Common myeloid progenitor, CD34-positive (primary cell): ENCODE results near the gene TMEM161B. TPM values are rescaled to one million over a fixed set of nuclear protein-coding genes. Genes with fewer than 3 reads are reported as not detected.

Experiments used
- CTCF ChIA-PET: fragments of 350-600 bp; sonication (Branson Sonifier 250); formaldehyde crosslinking; loops from one replicate; lab custom pipeline; 2021; ENCODE audit warnings: antibody characterized with exemption; lab: Charles Lee
- POLR2A ChIA-PET: fragments of 350-600 bp; sonication (Branson Sonifier 250); formaldehyde crosslinking; loops from one replicate; lab custom pipeline; 2021; ENCODE audit warnings: antibody characterized with exemption; lab: Charles Lee
- DNase-seq, 3 donors: peaks; one replicate each; pipeline versions ENCODE4 v3.0.0 to v3.0.0-alpha.2; 2013
- H3K27ac ChIP-seq, 2 experiments: 1 replicate in 1 of 2; 2 replicates in 1 of 2; pipeline ENCODE4 v1.7.0; 2013; ENCODE audit warnings: inconsistent platforms in 2 of 2, low read length in 2 of 2, mild to moderate bottlenecking in 2 of 2, low read depth in 1 of 2, moderate library complexity in 1 of 2; ENCODE audit not compliant: severe bottlenecking in 2 of 2, insufficient read depth in 1 of 2, poor library complexity in 1 of 2
- H3K27me3 ChIP-seq, 5 experiments: replicated peaks in 2 of 5; 1 replicate in 3 of 5; 2 replicates in 2 of 5; pipeline versions ENCODE4 v1.6.1 to v1.7.0; 2013; ENCODE audit warnings: low read length in 4 of 5, mild to moderate bottlenecking in 2 of 5, moderate library complexity in 2 of 5, inconsistent platforms in 1 of 5; ENCODE audit not compliant: insufficient read depth in 5 of 5, control insufficient read depth in 4 of 5
- H3K36me3 ChIP-seq, 4 experiments: 1 replicate in 2 of 4; 2 replicates in 2 of 4; pipeline versions ENCODE4 v1.6.1 to v1.7.0; 2013; ENCODE audit warnings: low read length in 3 of 4, control low read depth in 1 of 4, mild to moderate bottlenecking in 1 of 4; ENCODE audit not compliant: control insufficient read depth in 4 of 4, insufficient read depth in 4 of 4
- H3K4me1 ChIP-seq, 4 experiments: 1 replicate in 3 of 4; 2 replicates in 1 of 4; pipeline versions ENCODE4 v1.6.1 to v1.7.1; 2013; ENCODE audit warnings: low read length in 3 of 4, mild to moderate bottlenecking in 3 of 4, control low read depth in 1 of 4, inconsistent platforms in 1 of 4, moderate library complexity in 1 of 4; ENCODE audit not compliant: control insufficient read depth in 4 of 4, insufficient read depth in 4 of 4; ENCODE audit errors: control extremely low read depth in 1 of 4
- H3K4me3 ChIP-seq, 7 experiments: 1 replicate in 4 of 7; 2 replicates in 3 of 7; pipeline versions ENCODE4 v1.5.1 to v1.7.0; 2013; ENCODE audit warnings: mild to moderate bottlenecking in 7 of 7, low read length in 6 of 7, moderate library complexity in 6 of 7, inconsistent platforms in 2 of 7, low read depth in 2 of 7, control low read depth in 1 of 7; ENCODE audit not compliant: insufficient read depth in 4 of 7, control insufficient read depth in 1 of 7; ENCODE audit errors: extremely low read depth in 1 of 7
- H3K9me3 ChIP-seq, 5 experiments: 1 replicate in 4 of 5; 2 replicates in 1 of 5; pipeline versions ENCODE4 v1.6.1 to v1.7.1; 2013; ENCODE audit warnings: low read length in 4 of 5, mild to moderate bottlenecking in 2 of 5, inconsistent platforms in 1 of 5, low read depth in 1 of 5, moderate library complexity in 1 of 5; ENCODE audit not compliant: control insufficient read depth in 4 of 5, insufficient read depth in 2 of 5; ENCODE audit errors: control extremely low read depth in 1 of 5
- whole genome bisulfite sequencing: methylation state at CpG from one replicate; pipeline ENCODE4 v1.1.5; 2013; ENCODE audit not compliant: insufficient coverage; 5-methylcytosine and 5-hydroxymethylcytosine counted together
- polyA plus RNA-seq: library from polyadenylated mRNA; unstranded; fragments of 120-200 nt; gene quantifications from one replicate; pipeline ENCODE4 v1.2.1, GENCODE V29; 2013

TMEM161B gene
- polyA plus RNA-seq = 21.9 TPM

GRCh38 chr5:88268385-88269184, at the start of gene TMEM161B:
Gene TMEM161B (minus strand): TSS chr5:88268845. CDS start chr5:88268723, 122 bp downstream.
- Histone ChIP-seq H3K4me3 (peak within 1 kb of the TSS; percentile 91 to 100 (median 97)), H3K27me3 (no peaks in the 10 kb centered on the region), H3K4me1 (peaks cover 3 to 18% (median 13%) of the 10 kb centered on the region in 4 experiments), H3K36me3 (peaks cover 8 to 17% (median 10%) of the 10 kb centered on the region in 4 experiments), H3K27ac (peak within 1 kb of the TSS; percentile 72 to 83), H3K9me3 (peaks cover 0 to 17% (median 0%) of the 10 kb centered on the region in 5 experiments)
- CTCF ChIA-PET = no interaction called here
- DNase-seq = peak; percentile 93 to 97 (median 94)
- under 1% methylated on average over 31 of the region's 46 CpGs for WGBS
- POLR2A ChIA-PET = no interaction called here

GRCh38 chr5:88304356-88304755, 35.7 kb upstream of the TMEM161B start:
- H3K27me3 ChIP-seq = peaks cover 0 to 2% (median 0%) of the 10 kb centered on the region in 5 experiments
- H3K27ac ChIP-seq = no peak overlapping the region
- no peaks in the 10 kb centered on the region for H3K4me1 ChIP-seq
- WGBS = 64% methylated on average over 1 of the region's 2 CpGs
- no peak overlapping the region for H3K4me3 ChIP-seq
- H3K9me3 ChIP-seq = peaks cover 0 to 4% (median 0%) of the 10 kb centered on the region in 5 experiments
- no peak for DNase-seq
- ChIA-PET CTCF (no interaction called here), POLR2A (no interaction called here)
- no peaks in the 10 kb centered on the region for H3K36me3 ChIP-seq

GRCh38 chr5:88298425-88298824, 29.8 kb upstream of the TMEM161B start:
- H3K4me3 ChIP-seq = no peak overlapping the region
- H3K4me1 ChIP-seq = no peaks in the 10 kb centered on the region
- H3K27me3 ChIP-seq = peaks cover 0 to 2% (median 0%) of the 10 kb centered on the region in 5 experiments
- no peak for DNase-seq
- H3K9me3 ChIP-seq = peaks cover 0 to 3% (median 0%) of the 10 kb centered on the region in 5 experiments
- CTCF ChIA-PET = no interaction called here
- H3K36me3 ChIP-seq = no peaks in the 10 kb centered on the region
- H3K27ac ChIP-seq = no peak overlapping the region
- POLR2A ChIA-PET = no interaction called here

GRCh38 chr5:88290801-88291200, 22.2 kb upstream of the TMEM161B start:
- Histone ChIP-seq H3K36me3 (no peaks in the 10 kb centered on the region), H3K27me3 (no peaks in the 10 kb centered on the region), H3K4me3 (no peak overlapping the region), H3K9me3 (peaks cover 0 to 3% (median 0%) of the 10 kb centered on the region in 5 experiments), H3K4me1 (no peaks in the 10 kb centered on the region), H3K27ac (no peak overlapping the region)
- ChIA-PET CTCF (no interaction called here), POLR2A (no interaction called here)
- 100% methylated on average over 2 of the region's 3 CpGs for WGBS
- no peak for DNase-seq

- ChIA-PET CTCF (no interaction called here), POLR2A (no interaction called here)
- no peak for DNase-seq
- no peaks in the 10 kb centered on the region for H3K36me3 ChIP-seq
- no peak overlapping the region for H3K4me3 ChIP-seq
- H3K27ac ChIP-seq = no peak overlapping the region
- no peaks in the 10 kb centered on the region for H3K4me1 ChIP-seq
- no peaks in the 10 kb centered on the region for H3K9me3 ChIP-seq
- WGBS = 100% methylated on average over 1 of the region's 5 CpGs
- H3K27me3 ChIP-seq = no peaks in the 10 kb centered on the region
These were observed 20.0 kb upstream of the TMEM161B start for GRCh38 chr5:88288528-88289197.

GRCh38 chr5:88287846-88288527, 19.3 kb upstream of the TMEM161B start:
- ChIA-PET POLR2A (no interaction called here), CTCF (no interaction called here)
- Histone ChIP-seq H3K9me3 (no peaks in the 10 kb centered on the region), H3K27me3 (no peaks in the 10 kb centered on the region), H3K27ac (no peak overlapping the region), H3K36me3 (no peaks in the 10 kb centered on the region), H3K4me1 (no peaks in the 10 kb centered on the region), H3K4me3 (no peak overlapping the region)
- DNase-seq = no peak
- 80% methylated on average over 1 of the region's 4 CpGs for WGBS
